HepG2 (cell line): ENCODE results near the gene IFT172. TPM values are rescaled to one million over a fixed set of nuclear protein-coding genes. Genes with fewer than 3 reads are reported as not detected.

Source experiments
- ATF7-NPFF ChIP-seq: sonication (generic); formaldehyde crosslinking; IDR thresholded peaks from 2 replicates; pipeline ENCODE4 v1.8.1; 2023; ENCODE audit warnings: mild to moderate bottlenecking, low read depth, missing genetic modification reagents, moderate library complexity
- FOXA1 ChIP-seq, 2 experiments: fragments of 450-650 bp in 1 of 2; sonication (generic) in 1 of 2; formaldehyde crosslinking in 1 of 2; IDR thresholded peaks; 2 replicates each; pipeline versions ENCODE4 v1.4.0 to v1.6.1; 2016 to 2020; ENCODE audit warnings: missing genetic modification reagents in 1 of 2
- NONO ChIP-seq, 2 experiments: fragments of 450-650 bp in 1 of 2; sonication (generic) in 1 of 2; formaldehyde crosslinking in 1 of 2; IDR thresholded peaks in 1 of 2; conservative IDR thresholded peaks in 1 of 2; 2 replicates each; pipeline versions ENCODE4 v1.6.1 to v1.8.0; 2017 to 2022; ENCODE audit warnings: mild to moderate bottlenecking in 1 of 2, missing genetic modification reagents in 1 of 2, moderate library complexity in 1 of 2
- PPARG ChIP-seq: conservative IDR thresholded peaks from 2 replicates; pipeline ENCODE4 v1.6.1; 2016; ENCODE audit warnings: missing biosample characterization, missing genetic modification reagents
- SAP130 ChIP-seq: IDR thresholded peaks from 2 replicates; pipeline ENCODE4 v1.6.1; 2016; ENCODE audit warnings: low read depth
- THYN1 ChIP-seq: sonication (generic); formaldehyde crosslinking; IDR thresholded peaks from 2 replicates; pipeline ENCODE4 v1.8.1; 2023; ENCODE audit warnings: low read depth, mild to moderate bottlenecking, moderate library complexity, missing genetic modification reagents, borderline replicate concordance
- TMF1 ChIP-seq: sonication (generic); formaldehyde crosslinking; IDR thresholded peaks from 2 replicates; pipeline ENCODE4 v1.8.1; 2022; ENCODE audit warnings: low read depth, missing genetic modification reagents
- TOPORS ChIP-seq: sonication (generic); formaldehyde crosslinking; IDR thresholded peaks from 2 replicates; pipeline ENCODE4 v1.8.0; 2023; ENCODE audit warnings: mild to moderate bottlenecking, missing genetic modification reagents
- YY1 ChIP-seq: IDR thresholded peaks from 2 replicates; pipeline ENCODE4 v1.6.1; 2011; ENCODE audit warnings: low read length, low read depth, moderate library complexity, mild to moderate bottlenecking; ENCODE audit not compliant: insufficient read depth, insufficient replicate concordance
- ZFX ChIP-seq: sonication (generic); formaldehyde crosslinking; IDR thresholded peaks from 2 replicates; pipeline ENCODE4 v1.4.0; 2020; ENCODE audit warnings: mild to moderate bottlenecking, low read depth, missing genetic modification reagents, moderate library complexity
- ZNF253 ChIP-seq: sonication (generic); formaldehyde crosslinking; IDR thresholded peaks from 2 replicates; pipeline ENCODE4 v1.8.0; 2022; ENCODE audit warnings: mild to moderate bottlenecking, missing genetic modification reagents, borderline replicate concordance
- ZNF263 ChIP-seq: sonication (generic); formaldehyde crosslinking; IDR thresholded peaks from 2 replicates; pipeline ENCODE4 v1.4.0; 2020; ENCODE audit warnings: missing genetic modification reagents
- ZNF34 ChIP-seq: sonication (generic); formaldehyde crosslinking; IDR thresholded peaks from 2 replicates; pipeline ENCODE4 v1.4.0; 2020; ENCODE audit warnings: mild to moderate bottlenecking, missing genetic modification reagents, borderline replicate concordance
- ZNF441 ChIP-seq: sonication (generic); formaldehyde crosslinking; IDR thresholded peaks from 2 replicates; pipeline ENCODE4 v1.7.0; 2021; ENCODE audit warnings: missing genetic modification reagents, borderline replicate concordance
- ZNF468 ChIP-seq: sonication (generic); formaldehyde crosslinking; IDR thresholded peaks from 2 replicates; pipeline ENCODE4 v1.8.0; 2022; ENCODE audit warnings: mild to moderate bottlenecking, moderate library complexity, missing genetic modification reagents
- ZNF777 ChIP-seq: sonication (generic); formaldehyde crosslinking; IDR thresholded peaks from 2 replicates; pipeline ENCODE4 v1.4.0; 2020; ENCODE audit warnings: missing genetic modification reagents
- polyA plus RNA-seq, 8 experiments: library from polyadenylated mRNA; depleted of rRNA in 3 of 8; stranded (reverse) in 7 of 8; unstranded in 1 of 8; fragments of >200 nt; fragmentation: Illumina TruSeq in 4 of 8; extraction: Trizol in 4 of 8; gene quantifications; 2 replicates each; pipeline versions ENCODE4 v1.2.1 to v1.2.3, GENCODE V29; 2011 to 2016; ENCODE audit warnings: low read depth in 4 of 8, missing spikeins in 1 of 8, mixed read lengths in 1 of 8; ENCODE audit not compliant: insufficient read depth in 1 of 8
- total RNA-seq, 5 experiments: library from RNA; depleted of rRNA; stranded (reverse); fragments of >200 nt; fragmentation: Illumina TruSeq; extraction: Trizol; gene quantifications; 2 replicates each; pipeline ENCODE4 v1.2.3, GENCODE V29; 2016; ENCODE audit warnings: low read depth in 1 of 5
- TF ChIP-seq, protein P1 (sequence below): sonication (generic); formaldehyde crosslinking; IDR thresholded peaks from 2 replicates; pipeline ENCODE4 v1.4.0; 2020; ENCODE audit warnings: mild to moderate bottlenecking, missing genetic modification reagents
- TF ChIP-seq, protein P2 (sequence below): sonication (generic); formaldehyde crosslinking; IDR thresholded peaks from 2 replicates; pipeline ENCODE4 v1.4.0; 2020; ENCODE audit warnings: missing genetic modification reagents
- TF ChIP-seq, protein P3 (sequence below): sonication (generic); formaldehyde crosslinking; IDR thresholded peaks from 2 replicates; pipeline ENCODE4 v1.9.0; 2021; ENCODE audit warnings: missing genetic modification reagents, borderline replicate concordance
- TF ChIP-seq, protein P4 (sequence below): sonication (generic); formaldehyde crosslinking; IDR thresholded peaks from 2 replicates; pipeline ENCODE4 v1.5.1; 2020; ENCODE audit warnings: missing genetic modification reagents, mild to moderate bottlenecking, borderline replicate concordance

Gene IFT172
- total and polyA plus RNA-seq, 2 of the 13 experiments (the other 11 are each of a cell fraction or from before 2014, with no cell fraction given): 21.6 to 35.7 TPM

GRCh38 chr2:27494944-27495554 is 5.5 kb upstream of the IFT172 start, which contains the start of gene FNDC4 (continued):
- TF ChIP-seq, protein P1, sequence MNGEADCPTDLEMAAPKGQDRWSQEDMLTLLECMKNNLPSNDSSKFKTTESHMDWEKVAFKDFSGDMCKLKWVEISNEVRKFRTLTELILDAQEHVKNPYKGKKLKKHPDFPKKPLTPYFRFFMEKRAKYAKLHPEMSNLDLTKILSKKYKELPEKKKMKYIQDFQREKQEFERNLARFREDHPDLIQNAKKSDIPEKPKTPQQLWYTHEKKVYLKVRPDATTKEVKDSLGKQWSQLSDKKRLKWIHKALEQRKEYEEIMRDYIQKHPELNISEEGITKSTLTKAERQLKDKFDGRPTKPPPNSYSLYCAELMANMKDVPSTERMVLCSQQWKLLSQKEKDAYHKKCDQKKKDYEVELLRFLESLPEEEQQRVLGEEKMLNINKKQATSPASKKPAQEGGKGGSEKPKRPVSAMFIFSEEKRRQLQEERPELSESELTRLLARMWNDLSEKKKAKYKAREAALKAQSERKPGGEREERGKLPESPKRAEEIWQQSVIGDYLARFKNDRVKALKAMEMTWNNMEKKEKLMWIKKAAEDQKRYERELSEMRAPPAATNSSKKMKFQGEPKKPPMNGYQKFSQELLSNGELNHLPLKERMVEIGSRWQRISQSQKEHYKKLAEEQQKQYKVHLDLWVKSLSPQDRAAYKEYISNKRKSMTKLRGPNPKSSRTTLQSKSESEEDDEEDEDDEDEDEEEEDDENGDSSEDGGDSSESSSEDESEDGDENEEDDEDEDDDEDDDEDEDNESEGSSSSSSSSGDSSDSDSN (CRISPR knock-in tag): peak; percentile 59; the same call in 1 of the 2 replicates
- TF ChIP-seq ZFX (peak; percentile 43; the same call in 1 of the 2 replicates), ZNF34 (CRISPR knock-in tag) (no peak), SAP130 (peak; percentile 49), PPARG (0 out of 2 replicates have a peak, but pooled peaks have one; percentile 8), ATF7-NPFF (CRISPR knock-in tag) (peak; percentile 35; the same call in 1 of the 2 replicates), ZNF263 (peak; percentile 88), TOPORS (CRISPR knock-in tag) (no peak), FOXA1 (IDR thresholded peaks at IDR 0.05) (no peak), FOXA1 (CRISPR knock-in tag; IDR thresholded peaks at IDR 0.05) (no peak), TMF1 (CRISPR knock-in tag) (peak; percentile 40; the same call in 1 of the 2 replicates), ZNF253 (CRISPR knock-in tag) (0 out of 2 replicates have a peak, but pooled peaks have one; percentile 24), YY1 (peak; percentile 59), ZNF441 (CRISPR knock-in tag) (peak; percentile 60; the same call in 1 of the 2 replicates), NONO (IDR thresholded peaks at IDR 0.05) (no peak), NONO (CRISPR knock-in tag; conservative IDR thresholded peaks at IDR 0.05) (0 out of 2 replicates have a peak, but pooled peaks have one; percentile 25), ZNF468 (CRISPR knock-in tag) (0 out of 2 replicates have a peak, but pooled peaks have one; percentile 32), ZNF777 (peak; percentile 59), THYN1 (no peak)
- TF ChIP-seq, protein P2, sequence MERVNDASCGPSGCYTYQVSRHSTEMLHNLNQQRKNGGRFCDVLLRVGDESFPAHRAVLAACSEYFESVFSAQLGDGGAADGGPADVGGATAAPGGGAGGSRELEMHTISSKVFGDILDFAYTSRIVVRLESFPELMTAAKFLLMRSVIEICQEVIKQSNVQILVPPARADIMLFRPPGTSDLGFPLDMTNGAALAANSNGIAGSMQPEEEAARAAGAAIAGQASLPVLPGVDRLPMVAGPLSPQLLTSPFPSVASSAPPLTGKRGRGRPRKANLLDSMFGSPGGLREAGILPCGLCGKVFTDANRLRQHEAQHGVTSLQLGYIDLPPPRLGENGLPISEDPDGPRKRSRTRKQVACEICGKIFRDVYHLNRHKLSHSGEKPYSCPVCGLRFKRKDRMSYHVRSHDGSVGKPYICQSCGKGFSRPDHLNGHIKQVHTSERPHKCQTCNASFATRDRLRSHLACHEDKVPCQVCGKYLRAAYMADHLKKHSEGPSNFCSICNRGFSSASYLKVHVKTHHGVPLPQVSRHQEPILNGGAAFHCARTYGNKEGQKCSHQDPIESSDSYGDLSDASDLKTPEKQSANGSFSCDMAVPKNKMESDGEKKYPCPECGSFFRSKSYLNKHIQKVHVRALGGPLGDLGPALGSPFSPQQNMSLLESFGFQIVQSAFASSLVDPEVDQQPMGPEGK: peak; percentile 64; the same call in 1 of the 2 replicates
- TF ChIP-seq, protein P3, sequence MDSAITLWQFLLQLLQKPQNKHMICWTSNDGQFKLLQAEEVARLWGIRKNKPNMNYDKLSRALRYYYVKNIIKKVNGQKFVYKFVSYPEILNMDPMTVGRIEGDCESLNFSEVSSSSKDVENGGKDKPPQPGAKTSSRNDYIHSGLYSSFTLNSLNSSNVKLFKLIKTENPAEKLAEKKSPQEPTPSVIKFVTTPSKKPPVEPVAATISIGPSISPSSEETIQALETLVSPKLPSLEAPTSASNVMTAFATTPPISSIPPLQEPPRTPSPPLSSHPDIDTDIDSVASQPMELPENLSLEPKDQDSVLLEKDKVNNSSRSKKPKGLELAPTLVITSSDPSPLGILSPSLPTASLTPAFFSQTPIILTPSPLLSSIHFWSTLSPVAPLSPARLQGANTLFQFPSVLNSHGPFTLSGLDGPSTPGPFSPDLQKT (CRISPR knock-in tag): no peak
- TF ChIP-seq, protein P4, sequence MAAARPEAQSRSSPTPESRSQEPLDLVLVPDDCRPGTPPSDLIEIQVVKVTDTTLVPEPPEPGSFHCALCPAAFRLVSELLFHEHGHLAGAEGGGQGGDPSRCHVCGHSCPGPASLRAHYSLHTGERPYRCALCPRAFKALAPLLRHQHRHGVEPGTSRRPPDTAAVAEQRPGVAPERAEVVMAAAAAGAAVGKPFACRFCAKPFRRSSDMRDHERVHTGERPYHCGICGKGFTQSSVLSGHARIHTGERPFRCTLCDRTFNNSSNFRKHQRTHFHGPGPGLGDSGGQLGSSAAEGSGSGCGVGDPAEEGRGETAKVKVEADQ (CRISPR knock-in tag): peak; percentile 83; the same call in 1 of the 2 replicates
